Fibroblast of the conjunctiva (primary cell): Measurements from ENCODE around the gene ATP8A1.

Experiments
- DNase-seq: peaks from one replicate; pipeline ENCODE4 v3.0.0-alpha.2; 2010; ENCODE audit warnings: low read depth

Gene ATP8A1

GRCh38 chr4:42364266-42365053 is 292.4 kb downstream of the ATP8A1 start:
- DNase-seq, result no peak

- DNase-seq, result no peak
Measured at GRCh38 chr4:42363614-42364013, 293.3 kb downstream of the ATP8A1 start.

GRCh38 chr4:42362591-42362990 is 294.3 kb downstream of the ATP8A1 start:
- no peak for DNase-seq

- no peak for DNase-seq
Measured at GRCh38 chr4:42361456-42361855, 295.4 kb downstream of the ATP8A1 start.

GRCh38 chr4:42360256-42360669 is 296.6 kb downstream of the ATP8A1 start:
- no peak for DNase-seq

- DNase-seq, result no peak
Measured at GRCh38 chr4:42359711-42360110, 297.2 kb downstream of the ATP8A1 start.
